Left lung (tissue), 10 donors: Measurements from ENCODE around the gene SLC16A7. TPM values are rescaled to one million over a fixed set of nuclear protein-coding genes. Genes with fewer than 3 reads are reported as not detected.

Experiments
- ATAC-seq: fragments of 200-7000 bp; cut with Tn5 transposase; one replicate; pipeline ENCODE4 v1.9.1; 2020; ENCODE audit warnings: moderate library complexity
- DNase-seq, 4 donors: peaks; one replicate each; pipeline ENCODE4 v3.0.0-alpha.2; 2013 to 2020
- H3K27ac ChIP-seq, 2 donors: fragments of 200-600 bp; sonication (generic) in 1 of 2; one replicate each; pipeline versions ENCODE4 v1.5.0 to v1.8.0; 2020 to 2021
- H3K27me3 ChIP-seq, 2 donors: fragments of 200-600 bp; sonication (generic) in 1 of 2; one replicate each; pipeline versions ENCODE4 v1.5.0 to v1.8.0; 2020 to 2021
- H3K36me3 ChIP-seq, 2 donors: fragments of 200-600 bp; sonication (generic) in 1 of 2; one replicate each; pipeline versions ENCODE4 v1.5.0 to v1.8.0; 2020 to 2021
- H3K4me1 ChIP-seq, 2 donors: fragments of 200-600 bp; one replicate each; pipeline ENCODE4 v1.8.0; 2021
- H3K4me3 ChIP-seq, 2 donors: fragments of 200-600 bp; sonication (generic) in 1 of 2; one replicate each; pipeline versions ENCODE4 v1.5.0 to v1.8.0; 2020 to 2021; ENCODE audit warnings: mild to moderate bottlenecking in 1 of 2
- H3K9me3 ChIP-seq, 2 donors: fragments of 200-600 bp; sonication (generic) in 1 of 2; one replicate each; pipeline versions ENCODE4 v1.5.0 to v1.8.0; 2020 to 2021
- CTCF ChIP-seq, 2 donors: fragments of 200-600 bp; sonication (generic) in 1 of 2; IDR thresholded peaks; one replicate each; pipeline versions ENCODE4 v1.5.0 to v1.8.0; 2021; ENCODE audit warnings: antibody characterized with exemption in 2 of 2
- intact Hi-C, 2 donors: fragments of 100-400 bp; cut with DNase I; formaldehyde crosslinking; loops; one replicate each; pipeline versions ENCODE4 v1.11.2 to v1.14.2; 2022
- polyA plus RNA-seq, 6 donors: library from polyadenylated mRNA; unstranded; fragments of 120-200 nt; gene quantifications; one replicate each; pipeline ENCODE4 v1.2.1, GENCODE V29; 2013; ENCODE audit not compliant: insufficient read length in 6 of 6
- total RNA-seq, 2 donors: library from RNA; stranded (reverse); fragmentation: NEBNext Ultra II Directional; extraction: Animal tissue kit (Norgen Biotek cat#: 25700); gene quantifications; one replicate each; pipeline ENCODE4 v1.2.1, GENCODE V29; 2021
- donor health status: DM: no; HTN: yes; CAD: no.
- donor health status: DM: no; HTN: no; CAD: no.

Gene SLC16A7
- total and polyA plus RNA-seq, 8 donors: 2.5 to 33.9 (median 2.8) TPM

- intact Hi-C loops: no loop called here
- no peaks in the 10 kb centered on the region for H3K4me1 ChIP-seq
- no peaks in the 10 kb centered on the region for H3K36me3 ChIP-seq
- DNase-seq (no peak), ATAC-seq (no peak)
- no peak overlapping the region for H3K27ac ChIP-seq
- H3K27me3 ChIP-seq: no peaks in the 10 kb centered on the region
- H3K4me3 ChIP-seq: no peak overlapping the region
- no peak for TF ChIP-seq CTCF (IDR thresholded peaks at IDR 0.05)
- no peaks in the 10 kb centered on the region for H3K9me3 ChIP-seq
Observed at GRCh38 chr12:59632408-59632807, 36.6 kb downstream of the SLC16A7 start.

GRCh38 chr12:59634254-59634653 is 38.4 kb downstream of the SLC16A7 start:
- H3K36me3 ChIP-seq: no peaks in the 10 kb centered on the region
- ATAC-seq (no peak), DNase-seq (no peak)
- H3K9me3 ChIP-seq: no peaks in the 10 kb centered on the region
- H3K4me3 ChIP-seq: no peak overlapping the region
- no peak overlapping the region for H3K27ac ChIP-seq
- no peaks in the 10 kb centered on the region for H3K27me3 ChIP-seq
- no peaks in the 10 kb centered on the region for H3K4me1 ChIP-seq
- TF ChIP-seq CTCF (IDR thresholded peaks at IDR 0.05): no peak
- intact Hi-C loops: no loop called here

GRCh38 chr12:59636945-59637691 is 41.3 kb downstream of the SLC16A7 start:
- DNase-seq (no peak), ATAC-seq (no peak)
- Histone ChIP-seq H3K27me3 (no peaks in the 10 kb centered on the region), H3K4me3 (no peak overlapping the region), H3K4me1 (no peaks in the 10 kb centered on the region), H3K9me3 (no peaks in the 10 kb centered on the region), H3K36me3 (no peaks in the 10 kb centered on the region), H3K27ac (no peak overlapping the region)
- TF ChIP-seq CTCF (IDR thresholded peaks at IDR 0.05): no peak
- intact Hi-C loops: no loop called here

GRCh38 chr12:59637692-59638070 is 41.9 kb downstream of the SLC16A7 start:
- TF ChIP-seq CTCF (IDR thresholded peaks at IDR 0.05): no peak
- H3K27me3 ChIP-seq: no peaks in the 10 kb centered on the region
- peak in 2 of 4 donors; percentile 54 to 73 for DNase-seq
- no peak overlapping the region for H3K27ac ChIP-seq
- no peak overlapping the region for H3K4me3 ChIP-seq
- intact Hi-C loops: no loop called here
- no peaks in the 10 kb centered on the region for H3K4me1 ChIP-seq
- no peaks in the 10 kb centered on the region for H3K9me3 ChIP-seq
- no peaks in the 10 kb centered on the region for H3K36me3 ChIP-seq
- no peak for ATAC-seq

- H3K27ac ChIP-seq: no peak overlapping the region
- H3K36me3 ChIP-seq: no peaks in the 10 kb centered on the region
- no peaks in the 10 kb centered on the region for H3K27me3 ChIP-seq
- no peak overlapping the region for H3K4me3 ChIP-seq
- intact Hi-C loops: no loop called here
- H3K4me1 ChIP-seq: no peaks in the 10 kb centered on the region
- no peak for TF ChIP-seq CTCF (IDR thresholded peaks at IDR 0.05)
- no peak for ATAC-seq
- DNase-seq: no peak
- H3K9me3 ChIP-seq: peaks cover 0 to 5% of the 10 kb centered on the region in 2 donors
Observed at GRCh38 chr12:59643550-59643949, 47.7 kb downstream of the SLC16A7 start.
